ENCODE data around the gene RABGGTA. TPM values are rescaled to one million over a fixed set of nuclear protein-coding genes. Genes with fewer than 3 reads are reported as not detected.

The RABGGTA gene
- total and polyA plus RNA-seq, 9 of the 15 experiments (the other 6 are each of a cell fraction or from before 2014, with no cell fraction given), result 4.5 to 24.2 (median 15.5) TPM

- no peak for TF ChIP-seq POLR2AphosphoS5 (IDR thresholded peaks at IDR 0.05; ENCODE audit: control insufficient read depth, insufficient read depth, low read depth, low read length)
- TF ChIP-seq ZNF274 (IDR thresholded peaks at IDR 0.05; ENCODE audit: borderline replicate concordance, low read depth, low read length), result no peak
- no peak for TF ChIP-seq HDAC8 (tag; IDR thresholded peaks at IDR 0.05)
- TF ChIP-seq, protein P1, sequence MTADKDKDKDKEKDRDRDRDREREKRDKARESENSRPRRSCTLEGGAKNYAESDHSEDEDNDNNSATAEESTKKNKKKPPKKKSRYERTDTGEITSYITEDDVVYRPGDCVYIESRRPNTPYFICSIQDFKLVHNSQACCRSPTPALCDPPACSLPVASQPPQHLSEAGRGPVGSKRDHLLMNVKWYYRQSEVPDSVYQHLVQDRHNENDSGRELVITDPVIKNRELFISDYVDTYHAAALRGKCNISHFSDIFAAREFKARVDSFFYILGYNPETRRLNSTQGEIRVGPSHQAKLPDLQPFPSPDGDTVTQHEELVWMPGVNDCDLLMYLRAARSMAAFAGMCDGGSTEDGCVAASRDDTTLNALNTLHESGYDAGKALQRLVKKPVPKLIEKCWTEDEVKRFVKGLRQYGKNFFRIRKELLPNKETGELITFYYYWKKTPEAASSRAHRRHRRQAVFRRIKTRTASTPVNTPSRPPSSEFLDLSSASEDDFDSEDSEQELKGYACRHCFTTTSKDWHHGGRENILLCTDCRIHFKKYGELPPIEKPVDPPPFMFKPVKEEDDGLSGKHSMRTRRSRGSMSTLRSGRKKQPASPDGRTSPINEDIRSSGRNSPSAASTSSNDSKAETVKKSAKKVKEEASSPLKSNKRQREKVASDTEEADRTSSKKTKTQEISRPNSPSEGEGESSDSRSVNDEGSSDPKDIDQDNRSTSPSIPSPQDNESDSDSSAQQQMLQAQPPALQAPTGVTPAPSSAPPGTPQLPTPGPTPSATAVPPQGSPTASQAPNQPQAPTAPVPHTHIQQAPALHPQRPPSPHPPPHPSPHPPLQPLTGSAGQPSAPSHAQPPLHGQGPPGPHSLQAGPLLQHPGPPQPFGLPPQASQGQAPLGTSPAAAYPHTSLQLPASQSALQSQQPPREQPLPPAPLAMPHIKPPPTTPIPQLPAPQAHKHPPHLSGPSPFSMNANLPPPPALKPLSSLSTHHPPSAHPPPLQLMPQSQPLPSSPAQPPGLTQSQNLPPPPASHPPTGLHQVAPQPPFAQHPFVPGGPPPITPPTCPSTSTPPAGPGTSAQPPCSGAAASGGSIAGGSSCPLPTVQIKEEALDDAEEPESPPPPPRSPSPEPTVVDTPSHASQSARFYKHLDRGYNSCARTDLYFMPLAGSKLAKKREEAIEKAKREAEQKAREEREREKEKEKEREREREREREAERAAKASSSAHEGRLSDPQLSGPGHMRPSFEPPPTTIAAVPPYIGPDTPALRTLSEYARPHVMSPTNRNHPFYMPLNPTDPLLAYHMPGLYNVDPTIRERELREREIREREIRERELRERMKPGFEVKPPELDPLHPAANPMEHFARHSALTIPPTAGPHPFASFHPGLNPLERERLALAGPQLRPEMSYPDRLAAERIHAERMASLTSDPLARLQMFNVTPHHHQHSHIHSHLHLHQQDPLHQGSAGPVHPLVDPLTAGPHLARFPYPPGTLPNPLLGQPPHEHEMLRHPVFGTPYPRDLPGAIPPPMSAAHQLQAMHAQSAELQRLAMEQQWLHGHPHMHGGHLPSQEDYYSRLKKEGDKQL (CRISPR knock-in tag; IDR thresholded peaks at IDR 0.05; ENCODE audit: borderline replicate concordance), result no peak
- peak; percentile 86 for TF ChIP-seq HDAC2 (IDR thresholded peaks at IDR 0.05)
- no peak for TF ChIP-seq IRF1 (CRISPR knock-in tag; IDR thresholded peaks at IDR 0.05; ENCODE audit: borderline replicate concordance)
- TF ChIP-seq HNRNPH1 (optimal IDR thresholded peaks at IDR 0.05; ENCODE audit: low read depth, low read length), result no peak
- no peak for TF ChIP-seq PHB2 (IDR thresholded peaks at IDR 0.05; ENCODE audit: low read depth)
- no peak for TF ChIP-seq LCOR (CRISPR knock-in tag; IDR thresholded peaks at IDR 0.05)
- no peak for TF ChIP-seq BRD4 (IDR thresholded peaks at IDR 0.05)
- TF ChIP-seq, protein P2, sequence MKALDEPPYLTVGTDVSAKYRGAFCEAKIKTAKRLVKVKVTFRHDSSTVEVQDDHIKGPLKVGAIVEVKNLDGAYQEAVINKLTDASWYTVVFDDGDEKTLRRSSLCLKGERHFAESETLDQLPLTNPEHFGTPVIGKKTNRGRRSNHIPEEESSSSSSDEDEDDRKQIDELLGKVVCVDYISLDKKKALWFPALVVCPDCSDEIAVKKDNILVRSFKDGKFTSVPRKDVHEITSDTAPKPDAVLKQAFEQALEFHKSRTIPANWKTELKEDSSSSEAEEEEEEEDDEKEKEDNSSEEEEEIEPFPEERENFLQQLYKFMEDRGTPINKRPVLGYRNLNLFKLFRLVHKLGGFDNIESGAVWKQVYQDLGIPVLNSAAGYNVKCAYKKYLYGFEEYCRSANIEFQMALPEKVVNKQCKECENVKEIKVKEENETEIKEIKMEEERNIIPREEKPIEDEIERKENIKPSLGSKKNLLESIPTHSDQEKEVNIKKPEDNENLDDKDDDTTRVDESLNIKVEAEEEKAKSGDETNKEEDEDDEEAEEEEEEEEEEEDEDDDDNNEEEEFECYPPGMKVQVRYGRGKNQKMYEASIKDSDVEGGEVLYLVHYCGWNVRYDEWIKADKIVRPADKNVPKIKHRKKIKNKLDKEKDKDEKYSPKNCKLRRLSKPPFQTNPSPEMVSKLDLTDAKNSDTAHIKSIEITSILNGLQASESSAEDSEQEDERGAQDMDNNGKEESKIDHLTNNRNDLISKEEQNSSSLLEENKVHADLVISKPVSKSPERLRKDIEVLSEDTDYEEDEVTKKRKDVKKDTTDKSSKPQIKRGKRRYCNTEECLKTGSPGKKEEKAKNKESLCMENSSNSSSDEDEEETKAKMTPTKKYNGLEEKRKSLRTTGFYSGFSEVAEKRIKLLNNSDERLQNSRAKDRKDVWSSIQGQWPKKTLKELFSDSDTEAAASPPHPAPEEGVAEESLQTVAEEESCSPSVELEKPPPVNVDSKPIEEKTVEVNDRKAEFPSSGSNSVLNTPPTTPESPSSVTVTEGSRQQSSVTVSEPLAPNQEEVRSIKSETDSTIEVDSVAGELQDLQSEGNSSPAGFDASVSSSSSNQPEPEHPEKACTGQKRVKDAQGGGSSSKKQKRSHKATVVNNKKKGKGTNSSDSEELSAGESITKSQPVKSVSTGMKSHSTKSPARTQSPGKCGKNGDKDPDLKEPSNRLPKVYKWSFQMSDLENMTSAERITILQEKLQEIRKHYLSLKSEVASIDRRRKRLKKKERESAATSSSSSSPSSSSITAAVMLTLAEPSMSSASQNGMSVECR (CRISPR knock-in tag; IDR thresholded peaks at IDR 0.05), result peak; percentile 14; the same call in 1 of the 2 replicates
- no peak for TF ChIP-seq MAFK (IDR thresholded peaks at IDR 0.05; ENCODE audit: low read length)
- no peak for TF ChIP-seq PPARD (CRISPR knock-in tag; IDR thresholded peaks at IDR 0.05)
- no peak for TF ChIP-seq SNIP1 (IDR thresholded peaks at IDR 0.05; ENCODE audit: low read depth)
- TF ChIP-seq ZNF699 (CRISPR knock-in tag; IDR thresholded peaks at IDR 0.05; ENCODE audit: insufficient replicate concordance), result no peak
- no peak for TF ChIP-seq FOSL1 (tag; conservative IDR thresholded peaks at IDR 0.05)
- peak; percentile 91 for TF ChIP-seq SMARCA5 (IDR thresholded peaks at IDR 0.05)
- no peak for TF ChIP-seq ZNF75A (CRISPR knock-in tag; IDR thresholded peaks at IDR 0.05)
- TF ChIP-seq SRF (CRISPR knock-in tag; IDR thresholded peaks at IDR 0.05), result no peak
Observed at GRCh38 chr14:24270537-24271133, 762 bp downstream of the RABGGTA start (continued).

Data from K562 (cell line).